Small intestine (tissue), 7 donors: ENCODE measurements around the gene DPAGT1. TPM values are rescaled to one million over a fixed set of nuclear protein-coding genes. Genes with fewer than 3 reads are reported as not detected.
A peak's percentile ranks its signal among the peaks of the same experiment; 100 is the strongest.
"Not testable (repeated sequence)": the region's sequence is repeated elsewhere in the genome, so short reads cannot be mapped to it uniquely, and the experiment has no call there.

Experiments used
- DNase-seq, 2 donors: peaks; one replicate each; pipeline versions ENCODE4 v3.0.0 to v3.0.0-alpha.2; 2013
- FAIRE-seq: peaks from 2 replicates; lab custom pipeline; 2012; peaks lifted over from hg19 to GRCh38; lab: Jason Lieb, UNC
- H3K27ac ChIP-seq, 3 donors: one replicate each; pipeline ENCODE4 v1.5.1; 2013; ENCODE audit warnings: low read length in 2 of 3, mild to moderate bottlenecking in 2 of 3, control low read depth in 1 of 3, inconsistent platforms in 1 of 3, low read depth in 1 of 3, moderate library complexity in 1 of 3
- H3K27me3 ChIP-seq, 3 donors: one replicate each; pipeline ENCODE4 v1.6.1; 2013; ENCODE audit warnings: low read length in 3 of 3, inconsistent platforms in 1 of 3; ENCODE audit not compliant: control insufficient read depth in 3 of 3, insufficient read depth in 3 of 3
- H3K36me3 ChIP-seq, 3 donors: one replicate each; pipeline ENCODE4 v1.6.1; 2013; ENCODE audit warnings: low read length in 3 of 3, inconsistent platforms in 1 of 3, low read depth in 1 of 3, mild to moderate bottlenecking in 1 of 3, moderate library complexity in 1 of 3; ENCODE audit not compliant: control insufficient read depth in 3 of 3, insufficient read depth in 2 of 3
- H3K4me1 ChIP-seq, 3 donors: one replicate each; pipeline ENCODE4 v1.6.1; 2013; ENCODE audit warnings: low read length in 2 of 3, inconsistent platforms in 1 of 3, low read depth in 1 of 3, mild to moderate bottlenecking in 1 of 3, moderate library complexity in 1 of 3; ENCODE audit not compliant: control insufficient read depth in 3 of 3, insufficient read depth in 2 of 3
- H3K4me3 ChIP-seq, 3 donors: one replicate each; pipeline ENCODE4 v1.5.1; 2013; ENCODE audit warnings: low read length in 3 of 3, control low read depth in 1 of 3, inconsistent platforms in 1 of 3, low read depth in 1 of 3, mild to moderate bottlenecking in 1 of 3, moderate library complexity in 1 of 3
- H3K9me3 ChIP-seq, 2 donors: one replicate each; pipeline ENCODE4 v1.6.1; 2013; ENCODE audit warnings: low read depth in 1 of 2, low read length in 1 of 2; ENCODE audit not compliant: control insufficient read depth in 2 of 2, insufficient read depth in 1 of 2
- WGBS, 3 donors: extraction: QIAGEN DNeasy Blood & Tissue Kit; methylation state at CpG; one replicate each; pipeline ENCODE4 v1.1.7; 2013; 5-methylcytosine and 5-hydroxymethylcytosine counted together
- polyA plus RNA-seq, 4 donors: library from polyadenylated mRNA; stranded (reverse) in 3 of 4; unstranded in 1 of 4; fragments of 200-250 nt in 3 of 4; fragments of 120-200 nt in 1 of 4; gene quantifications; one replicate each; pipeline versions ENCODE4 v1.2.1 to v1.2.3, GENCODE V29; 2013
- donor health status: healthy with polysubstance abuse.
- donor health status: control.
- donor health status: control.
- donor health status: Bipolar disorder and iron deficiency.
- donor health status: healthy.

The DPAGT1 gene
- polyA plus RNA-seq, 4 donors = 10.8 to 51.2 (median 30.5) TPM

DNA sequence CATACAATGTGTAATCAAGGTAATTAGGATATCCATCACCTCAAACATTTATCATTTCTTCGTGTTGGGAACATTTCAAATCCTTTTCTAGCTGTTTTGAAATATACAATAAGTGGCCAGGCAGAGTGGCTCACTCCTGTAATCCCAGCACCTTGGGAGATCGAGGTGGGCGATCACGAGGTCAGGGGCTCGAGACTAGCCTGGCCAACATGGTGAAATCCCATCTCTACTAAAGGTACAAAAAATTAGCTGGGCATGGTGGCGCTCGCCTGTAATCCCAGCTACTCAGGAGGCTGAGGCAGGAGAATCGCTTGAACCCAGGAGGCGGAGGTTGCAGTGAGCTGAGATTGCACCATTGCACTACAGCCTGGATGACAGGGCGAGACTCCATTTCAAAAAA lies 37.6 kb upstream of the DPAGT1 start:
- H3K27me3 ChIP-seq, DNase-seq, H3K9me3 ChIP-seq, H3K36me3 ChIP-seq, H3K4me1 ChIP-seq, H3K4me3 ChIP-seq, FAIRE-seq, H3K27ac ChIP-seq: not testable (repeated sequence)
- WGBS, 3 donors = 88 to 92% (median 92%) methylated on average over 10 of the region's 10 CpGs

DNA sequence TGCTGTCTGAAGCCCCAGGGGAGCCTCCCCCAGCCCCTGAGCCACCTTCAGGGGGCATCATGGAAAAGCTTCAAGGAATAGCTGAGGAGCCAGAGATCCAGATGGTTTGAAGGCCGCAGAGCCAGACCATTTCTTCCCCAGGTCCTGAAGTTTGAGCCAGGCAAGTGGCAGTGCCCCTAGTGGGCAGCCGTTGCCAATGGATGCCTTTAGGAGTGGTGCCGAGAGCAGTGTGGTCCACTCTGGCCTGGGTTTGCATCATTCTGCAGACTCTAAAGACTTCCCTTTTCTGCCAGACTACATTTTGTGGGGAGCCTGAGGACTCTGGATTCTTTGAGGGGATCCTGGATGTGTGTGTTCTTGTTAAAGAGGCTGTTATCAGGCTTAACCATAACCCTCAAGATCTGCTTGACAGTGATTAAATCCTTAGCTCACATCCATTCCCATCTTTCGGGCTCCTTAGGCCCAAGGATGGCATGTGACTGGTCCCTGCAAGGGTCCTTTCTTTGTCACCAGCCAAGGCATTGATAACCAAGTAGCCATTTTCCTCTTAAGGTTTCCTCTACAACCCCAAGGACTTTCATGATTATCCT lies 32.8 kb upstream of the DPAGT1 start:
- Histone ChIP-seq H3K9me3 (no peaks in the 10 kb centered on the region), H3K27me3 (no peaks in the 10 kb centered on the region), H3K27ac (no peak overlapping the region), H3K4me3 (no peak overlapping the region), H3K4me1 (no peaks in the 10 kb centered on the region), H3K36me3 (peaks cover 0 to 42% (median 14%) of the 10 kb centered on the region in 3 donors)
- FAIRE-seq (no peak), DNase-seq (peak in 1 of 2 donors; percentile 51)
- WGBS, 3 donors = 54 to 66% (median 59%) methylated on average over 4 of the region's 4 CpGs

DNA sequence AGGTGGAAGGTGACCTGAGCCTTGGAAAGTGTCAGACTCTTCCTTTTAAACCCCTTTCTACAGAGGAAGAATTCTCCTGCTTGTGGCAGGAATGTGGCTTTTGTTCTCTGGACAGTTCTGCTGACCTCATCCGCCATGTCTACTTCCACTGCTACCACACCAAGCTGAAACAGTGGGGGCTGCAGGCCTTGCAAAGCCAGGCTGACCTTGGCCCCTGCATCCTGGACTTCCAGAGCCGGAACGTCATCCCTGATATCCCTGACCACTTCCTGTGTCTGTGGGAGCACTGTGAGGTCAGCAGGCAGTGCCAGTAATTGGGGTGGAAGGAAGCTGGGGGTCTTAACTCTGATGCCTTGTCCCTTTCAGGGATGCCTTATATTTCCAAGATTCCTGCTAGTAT lies 29.0 kb upstream of the DPAGT1 start:
- H3K27me3 ChIP-seq = no peaks in the 10 kb centered on the region
- 70 to 76% (median 73%) methylated on average over 3 of the region's 3 CpGs for WGBS, 3 donors
- FAIRE-seq (no peak), DNase-seq (no peak)
- peaks cover 0 to 7% (median 3%) of the 10 kb centered on the region in 3 donors for H3K4me1 ChIP-seq
- H3K9me3 ChIP-seq = no peaks in the 10 kb centered on the region
- no peak overlapping the region for H3K4me3 ChIP-seq
- H3K27ac ChIP-seq = no peak overlapping the region
- peaks cover 0 to 66% (median 14%) of the 10 kb centered on the region in 3 donors for H3K36me3 ChIP-seq

DNA sequence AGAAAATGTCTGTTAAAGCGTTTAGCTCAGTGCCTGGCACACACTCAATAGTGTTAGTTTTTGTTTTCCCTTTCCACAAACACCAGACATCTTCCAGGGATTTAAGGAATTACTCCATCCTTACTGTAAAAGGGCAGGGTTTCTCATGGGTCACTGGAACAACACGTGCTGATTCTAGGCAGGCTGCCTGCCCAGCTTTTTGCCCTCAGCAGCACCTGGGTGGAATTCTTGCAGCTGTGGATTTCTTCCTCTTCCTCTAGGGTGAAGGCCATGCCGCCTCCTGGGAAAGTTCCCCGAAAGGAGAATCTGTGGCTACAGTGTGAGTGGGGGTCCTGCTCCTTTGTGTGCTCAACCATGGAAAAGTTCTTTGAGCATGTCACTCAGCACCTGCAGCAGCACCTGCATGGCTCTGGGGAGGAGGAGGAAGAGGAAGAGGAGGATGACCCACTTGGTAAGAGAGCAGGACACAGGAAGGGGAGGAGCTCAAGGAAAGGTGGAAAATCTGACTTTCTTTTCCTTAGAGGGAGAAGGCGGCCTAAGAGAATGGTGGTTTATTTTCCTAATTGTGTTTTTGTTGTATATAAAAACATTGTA lies 25.1 kb upstream of the DPAGT1 start:
- Histone ChIP-seq H3K36me3 (peaks cover 0 to 62% (median 7%) of the 10 kb centered on the region in 3 donors), H3K27me3 (no peaks in the 10 kb centered on the region), H3K4me3 (no peak overlapping the region), H3K4me1 (peaks cover 5 to 20% (median 6%) of the 10 kb centered on the region in 3 donors), H3K27ac (peak overlapping the region; percentile 37 to 67 (median 59)), H3K9me3 (no peaks in the 10 kb centered on the region)
- FAIRE-seq (no peak), DNase-seq (peak in 1 of 2 donors; percentile 29)
- WGBS, 3 donors = 52 to 63% (median 55%) methylated on average over 5 of the region's 5 CpGs

DNA sequence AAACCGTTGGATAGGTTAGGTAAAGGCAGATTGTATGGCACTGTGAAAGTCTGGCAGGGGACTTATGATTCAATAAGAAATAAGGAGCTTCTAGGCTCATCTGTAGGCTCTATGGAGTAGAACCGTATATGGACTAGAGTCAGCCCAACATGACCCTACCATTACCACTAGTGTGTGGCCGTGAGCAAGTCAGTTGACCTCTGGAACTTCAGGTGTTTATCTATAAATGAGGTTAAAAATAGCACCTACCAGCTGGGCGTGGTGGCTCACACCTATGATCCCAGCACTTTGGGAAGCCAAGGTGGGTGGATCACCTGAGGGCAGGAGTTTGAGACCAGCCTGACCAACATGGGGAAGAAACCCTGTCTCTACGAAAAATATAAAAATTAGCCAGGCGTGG lies 24.2 kb upstream of the DPAGT1 start:
- peaks cover 5 to 22% (median 6%) of the 10 kb centered on the region in 3 donors for H3K4me1 ChIP-seq
- H3K27ac ChIP-seq = peak overlapping the region; percentile 29 to 82 (median 69)
- no peak for FAIRE-seq
- no peaks in the 10 kb centered on the region for H3K27me3 ChIP-seq
- 42 to 76% (median 51%) methylated on average over 6 of the region's 6 CpGs for WGBS, 3 donors
- peak; percentile 68 to 85 for DNase-seq
- H3K36me3 ChIP-seq = peaks cover 0 to 53% (median 5%) of the 10 kb centered on the region in 3 donors
- H3K9me3 ChIP-seq = no peaks in the 10 kb centered on the region
- no peak overlapping the region for H3K4me3 ChIP-seq

DNA sequence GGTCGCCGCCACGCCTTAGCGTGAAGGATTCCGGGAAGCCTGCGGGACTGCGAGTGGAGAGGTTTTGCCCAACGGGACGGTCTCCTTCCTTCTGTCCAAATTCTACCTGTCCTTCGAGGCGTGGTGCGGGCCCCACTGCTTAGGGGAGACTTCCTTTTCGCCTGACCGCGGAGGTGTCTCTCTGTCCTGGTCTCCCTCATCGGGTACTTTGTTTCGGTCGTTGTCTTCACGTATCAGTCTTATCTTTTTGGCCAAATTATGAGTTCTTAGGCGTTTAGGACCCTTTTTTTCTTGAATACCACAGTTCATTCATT lies 20.1 kb upstream of the DPAGT1 start:
- no peaks in the 10 kb centered on the region for H3K9me3 ChIP-seq
- peaks cover 0 to 24% (median 4%) of the 10 kb centered on the region in 3 donors for H3K36me3 ChIP-seq
- H3K4me1 ChIP-seq = peaks cover 3 to 27% (median 6%) of the 10 kb centered on the region in 3 donors
- FAIRE-seq (no peak), DNase-seq (no peak)
- no peaks in the 10 kb centered on the region for H3K27me3 ChIP-seq
- peak overlapping the region; percentile 71 to 89 (median 73) for H3K27ac ChIP-seq
- peak overlapping the region; percentile 84 to 91 (median 85) for H3K4me3 ChIP-seq
- WGBS, 3 donors = 0% methylated on average over 20 of the region's 20 CpGs

DNA sequence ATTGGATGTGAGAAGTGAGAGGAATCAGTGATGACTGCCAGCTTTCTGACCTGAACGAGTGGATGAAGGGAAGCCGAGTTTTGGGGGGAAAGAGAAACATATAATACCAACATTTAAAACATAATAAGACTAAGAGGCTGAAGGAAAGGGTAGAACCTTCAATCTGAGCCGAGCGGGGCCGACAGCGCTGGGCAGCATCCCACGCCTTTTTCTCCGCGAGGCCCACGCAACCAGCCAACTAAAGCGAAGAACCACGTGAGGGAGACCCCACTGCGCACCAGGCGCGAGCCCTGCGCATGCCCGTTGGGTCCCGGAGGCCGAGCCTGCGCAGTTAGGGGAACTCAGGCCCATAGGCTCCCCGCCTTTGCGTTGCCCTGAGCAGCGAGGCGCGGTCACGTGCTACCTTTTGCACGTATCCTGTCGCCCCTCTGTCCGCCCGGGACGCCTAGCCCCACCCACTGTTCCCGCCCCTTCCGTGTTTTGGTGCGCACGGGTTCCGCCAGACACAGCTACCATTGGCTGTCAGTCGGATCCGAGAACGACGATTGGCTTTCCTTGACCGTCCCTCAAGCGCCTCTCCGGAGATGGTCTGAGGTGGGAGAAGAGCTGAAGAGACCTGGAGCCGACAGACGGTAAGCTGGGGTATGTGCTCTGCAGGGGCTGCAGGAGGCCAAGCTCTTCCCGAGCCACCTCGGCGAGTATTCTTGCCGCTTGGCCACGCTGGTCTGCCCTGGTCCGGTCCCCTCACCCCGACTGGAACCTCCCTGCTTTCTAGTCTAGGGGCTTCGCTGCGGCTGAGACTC lies 19.6 kb upstream of the DPAGT1 start, which contains the start of gene HINFP:
HINFP (plus strand) TSS at position 573 of the 803 bp plus-strand sequence. CDS start 5,365 bp downstream, outside the sequence.
- peak within 1 kb of the TSS; percentile 84 to 91 (median 85) for H3K4me3 ChIP-seq
- H3K4me1 ChIP-seq = peaks cover 1 to 22% (median 6%) of the 10 kb centered on the region in 3 donors
- H3K9me3 ChIP-seq = no peaks in the 10 kb centered on the region
- DNase-seq (peak; percentile 99), FAIRE-seq (no peak)
- peaks cover 0 to 27% (median 8%) of the 10 kb centered on the region in 3 donors for H3K36me3 ChIP-seq
- no peaks in the 10 kb centered on the region for H3K27me3 ChIP-seq
- H3K27ac ChIP-seq = peak within 1 kb of the TSS; percentile 71 to 89 (median 84)
- WGBS, 3 donors = 0 to 1% (median 1%) methylated on average over 47 to 54 of the region's 54 CpGs

DNA sequence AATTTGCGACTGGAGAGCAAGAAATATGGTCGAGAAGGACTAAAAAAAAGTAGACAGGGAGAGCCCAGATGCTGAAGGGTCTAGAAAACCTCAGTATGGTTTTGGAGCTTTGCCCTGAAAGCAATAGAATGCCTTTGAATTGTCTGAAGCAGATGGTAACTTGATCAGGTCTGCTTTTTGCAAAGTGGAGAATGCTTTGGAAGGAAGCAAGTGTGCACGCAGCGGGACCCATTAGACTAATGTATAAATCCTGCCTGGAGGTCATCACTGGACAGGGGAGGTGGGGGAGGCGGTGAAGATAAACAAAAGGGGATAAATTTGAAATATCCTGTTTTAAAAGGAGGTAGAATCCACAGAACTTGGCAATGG lies 19.0 kb upstream of the DPAGT1 start:
- Histone ChIP-seq H3K27ac (peak overlapping the region in 2 of 3 donors; percentile 68 to 84), H3K4me3 (peak overlapping the region in 1 of 3 donors; percentile 60), H3K9me3 (no peaks in the 10 kb centered on the region), H3K4me1 (peaks cover 1 to 21% (median 6%) of the 10 kb centered on the region in 3 donors), H3K36me3 (peaks cover 5 to 33% (median 14%) of the 10 kb centered on the region in 3 donors), H3K27me3 (no peaks in the 10 kb centered on the region)
- no peak for FAIRE-seq
- 10 to 23% (median 20%) methylated on average over 5 of the region's 5 CpGs for WGBS, 3 donors
- no peak for DNase-seq
